Erythroblast (primary cell): ENCODE measurements around the gene MRE11.
"Not testable (repeated sequence)": the region's sequence is repeated elsewhere in the genome, so short reads cannot be mapped to it uniquely, and the experiment has no call there.

Experiments used
- DNase-seq, 2 experiments: peaks; one replicate each; lab custom pipeline; 2025; lab: John Stamatoyannopoulos, UW
- GATA1 ChIP-seq: IDR thresholded peaks from 2 replicates; pipeline ENCODE4 v1.6.1; 2011; ENCODE audit warnings: low read depth, mild to moderate bottlenecking, control low read depth, low read length, moderate library complexity
- POLR2A ChIP-seq: IDR thresholded peaks from 2 replicates; pipeline ENCODE4 v1.6.1; 2011; ENCODE audit warnings: mild to moderate bottlenecking, low read length

Gene MRE11

GRCh38 chr11:94519478-94520084, 25.9 kb upstream of the MRE11 start:
- peak; percentile 14 to 48 for DNase-seq
- no peak for TF ChIP-seq GATA1
- TF ChIP-seq POLR2A, result no peak

DNA sequence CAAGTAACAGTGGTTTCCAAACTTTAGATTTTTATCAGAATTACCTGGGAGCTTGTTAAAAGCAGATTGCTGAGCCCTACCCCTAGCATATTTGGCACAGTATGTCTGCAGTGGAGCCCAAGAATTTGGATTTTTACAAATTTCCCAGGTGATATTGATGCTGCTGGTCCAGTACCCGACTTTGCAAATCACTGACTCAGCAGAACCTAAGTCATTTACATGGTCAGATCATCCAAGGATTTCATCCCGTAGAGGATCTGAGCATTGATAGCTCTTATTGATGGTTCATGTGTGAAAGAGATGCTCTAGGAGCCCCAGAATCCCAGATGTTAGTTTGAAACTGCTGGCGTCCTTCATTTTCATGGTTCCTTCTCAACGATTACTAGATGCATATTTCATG, 24.7 kb upstream of the MRE11 start:
- no peak for DNase-seq
- TF ChIP-seq POLR2A (no peak), GATA1 (no peak)

- no peak for TF ChIP-seq GATA1
- no peak for TF ChIP-seq POLR2A
- no peak for DNase-seq
Observed at GRCh38 chr11:94516725-94517124, 23.1 kb upstream of the MRE11 start.

- DNase-seq, result no peak
- TF ChIP-seq POLR2A (no peak), GATA1 (no peak)
Observed at GRCh38 chr11:94515398-94515797, 21.8 kb upstream of the MRE11 start.

DNA sequence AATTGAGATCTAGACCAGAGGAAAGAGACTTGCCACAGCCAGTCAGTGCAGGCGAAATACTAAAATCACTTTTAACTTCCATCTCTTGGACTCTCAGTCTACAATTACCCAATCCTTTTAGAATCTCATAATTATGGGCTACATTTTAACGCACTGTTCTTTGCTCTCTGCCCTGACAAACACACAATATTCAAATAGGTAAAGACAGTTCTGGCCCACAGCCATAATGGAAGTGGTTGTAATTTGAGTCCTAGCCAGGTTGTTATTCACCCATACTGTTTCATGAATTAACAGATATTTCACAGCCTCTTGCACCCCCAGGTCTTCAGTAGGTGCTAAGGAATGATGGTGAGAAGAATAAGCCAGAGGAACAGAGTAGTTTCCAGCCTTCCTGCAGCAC, 19.4 kb upstream of the MRE11 start:
- TF ChIP-seq POLR2A, result no peak
- TF ChIP-seq GATA1, result no peak
- no peak for DNase-seq

- peak; percentile 21 to 25 for DNase-seq
- no peak for TF ChIP-seq GATA1
- no peak for TF ChIP-seq POLR2A
Observed at GRCh38 chr11:94511932-94512781, 18.5 kb upstream of the MRE11 start, which contains the start of gene C11orf97. C11orf97 (plus strand) TSS chr11:94512461; CDS start chr11:94512529, 68 bp downstream.

GRCh38 chr11:94507485-94507884, 13.8 kb upstream of the MRE11 start:
- no peak for DNase-seq
- TF ChIP-seq POLR2A (no peak), GATA1 (no peak)

DNA sequence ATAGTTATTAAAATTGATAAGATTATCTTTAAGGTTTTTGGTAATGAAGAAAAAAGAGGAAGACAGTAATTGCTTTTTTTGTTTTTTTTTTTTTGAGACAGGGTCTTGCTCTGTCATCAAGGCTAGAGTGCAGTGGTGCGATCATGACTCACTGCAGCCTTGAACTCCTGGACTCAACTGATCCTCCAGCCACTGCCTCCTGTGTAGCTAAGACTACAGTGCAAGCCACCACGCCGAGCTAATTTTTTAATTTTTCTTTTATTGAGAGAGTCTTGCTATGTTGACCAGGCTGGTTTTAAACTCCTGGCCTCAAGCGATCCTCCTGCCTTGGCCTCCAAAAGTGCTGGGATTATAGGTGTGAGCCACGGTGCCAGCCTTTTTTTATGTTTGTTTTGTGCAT, 12.9 kb upstream of the MRE11 start:
- DNase-seq, result not testable (repeated sequence)

DNA sequence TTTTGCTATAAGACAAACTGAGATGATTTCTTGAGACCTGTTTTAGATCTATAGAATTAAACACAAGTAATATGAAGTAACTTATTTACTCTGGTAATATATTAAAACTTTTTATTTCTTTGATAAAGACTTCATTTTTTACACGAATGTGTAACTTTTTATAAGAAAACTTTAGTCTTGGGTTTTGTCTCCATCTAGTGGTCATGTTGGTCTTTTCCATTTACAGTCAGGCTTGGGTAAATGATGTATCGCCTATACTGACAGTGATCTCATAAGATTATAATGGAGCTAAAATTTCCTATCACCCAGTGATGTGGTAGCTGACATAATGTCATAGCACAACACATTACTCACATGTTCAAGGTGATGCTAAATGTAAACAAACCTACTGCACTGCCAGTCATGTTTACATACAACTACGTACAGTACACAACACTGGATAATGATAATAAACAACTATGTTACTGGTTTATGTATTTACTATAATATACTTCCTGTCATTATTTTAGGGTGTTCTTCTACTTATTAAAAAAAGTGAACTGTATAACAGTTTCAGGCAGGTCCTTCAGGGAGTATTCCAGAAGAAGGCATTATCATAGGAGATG, 11.1 kb upstream of the MRE11 start:
- peak; percentile 58 to 80 for DNase-seq
- no peak for TF ChIP-seq POLR2A

DNA sequence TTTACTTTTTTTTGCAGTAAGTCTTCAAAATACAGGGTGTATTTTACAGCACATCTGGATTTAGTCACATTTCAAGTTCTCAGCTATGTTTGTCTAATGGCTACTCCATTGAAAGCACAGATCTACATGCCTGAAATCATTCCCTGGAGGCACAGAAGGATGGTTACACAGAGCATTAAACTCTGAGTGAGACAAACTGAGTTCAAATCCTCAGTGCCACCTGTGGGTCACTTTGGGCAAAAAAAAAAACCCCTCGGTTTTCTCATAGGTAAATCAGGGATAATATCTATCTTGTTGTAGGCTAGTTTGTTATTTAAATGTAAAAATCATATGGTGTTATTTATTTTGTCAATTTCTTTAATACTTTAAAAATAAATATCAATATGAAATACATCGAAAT, 7.9 kb upstream of the MRE11 start:
- no peak for DNase-seq
- no peak for TF ChIP-seq POLR2A
- TF ChIP-seq GATA1, result no peak

GRCh38 chr11:94500181-94500580, 6.5 kb upstream of the MRE11 start:
- no peak for DNase-seq
- no peak for TF ChIP-seq POLR2A
- TF ChIP-seq GATA1, result no peak

DNA sequence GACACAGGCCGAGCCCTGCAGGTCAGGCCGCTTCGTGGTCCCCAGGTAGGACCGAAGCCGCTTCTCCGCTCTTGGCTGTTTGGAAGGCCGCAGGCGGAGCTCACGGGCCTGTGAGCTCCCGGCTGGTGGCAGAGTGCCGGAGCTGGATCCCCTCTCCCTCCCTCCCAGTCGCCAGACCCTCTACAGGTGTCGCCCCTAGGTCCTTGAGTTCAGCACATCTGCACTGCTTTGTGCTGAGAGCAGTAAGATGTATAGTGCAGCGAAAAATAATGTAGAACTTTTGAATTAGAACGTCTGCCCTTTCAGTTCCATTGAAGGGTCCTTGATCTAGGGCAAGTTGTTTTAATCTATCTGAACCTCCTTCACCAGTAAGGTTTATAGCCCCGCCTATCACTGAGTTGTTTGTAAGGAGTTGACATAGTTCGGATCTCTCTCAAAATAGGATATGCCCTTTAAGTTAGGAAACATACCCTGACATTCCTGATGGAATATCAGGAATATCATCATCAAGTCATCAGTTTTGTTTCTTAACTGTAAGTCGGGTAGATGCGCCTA, 559 bp upstream of the MRE11 start:
- TF ChIP-seq POLR2A (peak; percentile 55), GATA1 (no peak)
- DNase-seq, result peak in 1 of 2 experiments; percentile 80

DNA sequence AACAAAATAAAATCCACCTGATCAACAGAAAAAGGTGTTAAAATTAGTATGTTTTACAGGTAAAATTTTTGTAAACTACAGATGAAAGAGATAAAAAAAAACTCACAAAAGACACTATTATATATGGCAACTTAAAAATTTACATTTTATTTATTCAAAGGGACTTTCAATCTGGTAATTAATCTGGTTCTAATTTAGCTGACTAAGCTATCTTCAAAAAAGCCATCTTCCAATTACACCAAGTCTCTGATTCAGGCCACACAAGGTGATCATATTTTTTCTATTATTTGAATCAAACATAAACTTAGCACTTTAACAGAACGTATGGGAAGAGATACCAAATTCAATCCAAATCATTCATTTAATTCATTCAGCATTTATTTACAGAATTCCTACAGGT, 7.6 kb downstream of the MRE11 start:
- no peak for DNase-seq
- TF ChIP-seq GATA1 (no peak), POLR2A (no peak)

- no peak for DNase-seq
- TF ChIP-seq GATA1, result no peak
- TF ChIP-seq POLR2A, result no peak
Observed at GRCh38 chr11:94481342-94481741, 12.3 kb downstream of the MRE11 start.
